Gastrocnemius medialis (tissue), 4 donors: ENCODE measurements around the gene ANAPC13. TPM values are rescaled to one million over a fixed set of nuclear protein-coding genes. Genes with fewer than 3 reads are reported as not detected.

Source experiments
- ATAC-seq, 2 donors: fragments of 150-250 bp; one replicate each; pipeline ENCODE4 v1.9.1; 2016
- DNase-seq, 2 donors: peaks; one replicate each; pipeline ENCODE4 v3.0.0-alpha.2; 2019
- H3K27ac ChIP-seq, 4 donors: fragments of 200-600 bp; sonication (generic); 1 replicate in 1 of 4; 2 replicates in 3 of 4; pipeline ENCODE4 v1.5.1; 2016 to 2018; ENCODE audit warnings: mild to moderate bottlenecking in 2 of 4, moderate library complexity in 1 of 4
- H3K27me3 ChIP-seq, 3 donors: fragments of 200-600 bp; sonication (generic) in 2 of 3; 1 replicate in 1 of 3; 2 replicates in 2 of 3; pipeline versions ENCODE4 v1.5.1 to v1.6.0; 2016 to 2019; ENCODE audit warnings: mild to moderate bottlenecking in 1 of 3, moderate library complexity in 1 of 3
- H3K36me3 ChIP-seq, 2 donors: fragments of 200-600 bp; sonication (generic) in 1 of 2; one replicate each; pipeline ENCODE4 v1.5.1; 2017 to 2018
- H3K4me1 ChIP-seq, 2 donors: fragments of 200-600 bp; sonication (generic) in 1 of 2; one replicate each; pipeline ENCODE4 v1.5.1; 2016 to 2017; ENCODE audit warnings: mild to moderate bottlenecking in 2 of 2
- H3K4me3 ChIP-seq, 4 donors: fragments of 200-600 bp; sonication (generic) in 3 of 4; 1 replicate in 1 of 4; 2 replicates in 3 of 4; pipeline ENCODE4 v1.5.1; 2016 to 2019; ENCODE audit warnings: mild to moderate bottlenecking in 2 of 4
- H3K9me3 ChIP-seq, 3 donors: fragments of 200-600 bp; sonication (generic) in 2 of 3; 1 replicate in 1 of 3; 2 replicates in 2 of 3; pipeline ENCODE4 v1.5.1; 2016 to 2019
- CTCF ChIP-seq, 5 experiments: fragments of 450-650 bp in 3 of 5; fragments of 200-600 bp in 2 of 5; sonication (generic) in 2 of 5; IDR thresholded peaks in 4 of 5; conservative IDR thresholded peaks in 1 of 5; 1 replicate in 4 of 5; 2 replicates in 1 of 5; pipeline ENCODE4 v1.5.1; 2016 to 2019; ENCODE audit warnings: antibody characterized with exemption in 5 of 5, mild to moderate bottlenecking in 3 of 5, moderate library complexity in 3 of 5
- POLR2A ChIP-seq, 2 donors: fragments of 450-650 bp; IDR thresholded peaks; one replicate each; pipeline ENCODE4 v1.6.1; 2017; ENCODE audit warnings: antibody characterized with exemption in 2 of 2, mild to moderate bottlenecking in 2 of 2, moderate library complexity in 2 of 2
- in situ Hi-C, 4 donors: fragments of 200-750 bp; cut with MboI; loops; one replicate each; pipeline versions ENCODE4 v1.15.0 to v1.8.0; 2017; ENCODE audit warnings: low sequenced_read_pairs in 4 of 4
- intact Hi-C: fragments of 100-400 bp; cut with DNase I; formaldehyde crosslinking; loops from one replicate; pipeline ENCODE4 v1.15.1; 2023; ENCODE audit warnings: low total_unique reads
- total RNA-seq, 4 donors: library from RNA; depleted of rRNA; stranded (reverse); fragments of >200 nt; gene quantifications; one replicate each; pipeline versions ENCODE4 v1.1.0 to v1.2.3, GENCODE V29; 2016

Gene ANAPC13
- total RNA-seq, 4 donors from 2014 or later: 32.3 to 82.2 (median 78.7) TPM

GRCh38 chr3:134447351-134447750, 38.4 kb downstream of the ANAPC13 start:
- Histone ChIP-seq H3K4me3 (no peak overlapping the region), H3K4me1 (peaks cover 3 to 20% of the 10 kb centered on the region in 2 donors), H3K27ac (no peak overlapping the region), H3K9me3 (no peaks in the 10 kb centered on the region), H3K36me3 (no peaks in the 10 kb centered on the region), H3K27me3 (no peaks in the 10 kb centered on the region)
- no peak for TF ChIP-seq CTCF (IDR thresholded peaks at IDR 0.05 in 4 of 5, conservative IDR thresholded peaks at IDR 0.05 in 1 of 5)
- TF ChIP-seq POLR2A (IDR thresholded peaks at IDR 0.05): no peak
- ATAC-seq: no peak
- DNase-seq: no peak
- in situ Hi-C loops (no loop called here), intact Hi-C loops (no loop called here)

GRCh38 chr3:134446800-134447199, 39.0 kb downstream of the ANAPC13 start:
- DNase-seq (no peak), ATAC-seq (no peak)
- Histone ChIP-seq H3K27ac (no peak overlapping the region), H3K36me3 (no peaks in the 10 kb centered on the region), H3K4me3 (no peak overlapping the region), H3K4me1 (peaks cover 3 to 20% of the 10 kb centered on the region in 2 donors), H3K27me3 (no peaks in the 10 kb centered on the region), H3K9me3 (no peaks in the 10 kb centered on the region)
- in situ Hi-C loops: no loop called here
- intact Hi-C loops: no loop called here
- TF ChIP-seq POLR2A (IDR thresholded peaks at IDR 0.05): no peak
- TF ChIP-seq CTCF (IDR thresholded peaks at IDR 0.05 in 4 of 5, conservative IDR thresholded peaks at IDR 0.05 in 1 of 5): no peak

GRCh38 chr3:134445636-134446035, 40.1 kb downstream of the ANAPC13 start:
- no peak for TF ChIP-seq POLR2A (IDR thresholded peaks at IDR 0.05)
- no peak for TF ChIP-seq CTCF (IDR thresholded peaks at IDR 0.05 in 4 of 5, conservative IDR thresholded peaks at IDR 0.05 in 1 of 5)
- Histone ChIP-seq H3K4me3 (no peak overlapping the region), H3K27me3 (no peaks in the 10 kb centered on the region), H3K9me3 (no peaks in the 10 kb centered on the region), H3K27ac (peak overlapping the region in 2 of 4 donors; percentile 8 to 16), H3K36me3 (no peaks in the 10 kb centered on the region), H3K4me1 (peaks cover 3 to 20% of the 10 kb centered on the region in 2 donors)
- in situ Hi-C loops (no loop called here), intact Hi-C loops (no loop called here)
- ATAC-seq (peak; percentile 39 to 79), DNase-seq (peak; percentile 21 to 61)

GRCh38 chr3:134445095-134445494, 40.7 kb downstream of the ANAPC13 start:
- no peaks in the 10 kb centered on the region for H3K27me3 ChIP-seq
- H3K4me3 ChIP-seq: no peak overlapping the region
- intact Hi-C loops (no loop called here), in situ Hi-C loops (no loop called here)
- H3K4me1 ChIP-seq: peaks cover 3 to 20% of the 10 kb centered on the region in 2 donors
- H3K36me3 ChIP-seq: no peaks in the 10 kb centered on the region
- DNase-seq (no peak), ATAC-seq (no peak)
- no peak for TF ChIP-seq POLR2A (IDR thresholded peaks at IDR 0.05)
- no peak for TF ChIP-seq CTCF (IDR thresholded peaks at IDR 0.05 in 4 of 5, conservative IDR thresholded peaks at IDR 0.05 in 1 of 5)
- H3K27ac ChIP-seq: no peak overlapping the region
- H3K9me3 ChIP-seq: no peaks in the 10 kb centered on the region

GRCh38 chr3:134441821-134442220, 44.0 kb downstream of the ANAPC13 start:
- H3K27ac ChIP-seq: no peak overlapping the region
- intact Hi-C loops (no loop called here), in situ Hi-C loops (no loop called here)
- H3K9me3 ChIP-seq: no peaks in the 10 kb centered on the region
- H3K27me3 ChIP-seq: no peaks in the 10 kb centered on the region
- DNase-seq: no peak
- peaks cover 3 to 16% of the 10 kb centered on the region in 2 donors for H3K4me1 ChIP-seq
- TF ChIP-seq CTCF (IDR thresholded peaks at IDR 0.05 in 4 of 5, conservative IDR thresholded peaks at IDR 0.05 in 1 of 5) (no peak), POLR2A (IDR thresholded peaks at IDR 0.05) (no peak)
- no peak overlapping the region for H3K4me3 ChIP-seq
- ATAC-seq: peak in 1 of 2 donors; percentile 19
- H3K36me3 ChIP-seq: no peaks in the 10 kb centered on the region
